GM19324 (cell line): ENCODE measurements around the gene PRKAA1.
"Not testable (repeated sequence)": the region's sequence is repeated elsewhere in the genome, so short reads cannot be mapped to it uniquely, and the experiment has no call there.

ENCODE experiments used
- ATAC-seq: cut with Tn5 transposase; IDR thresholded peaks from one replicate; pipeline ENCODE4 v1.9.1; 2021; ENCODE audit warnings: mild to moderate bottlenecking, moderate library complexity; ENCODE audit not compliant: unreplicated experiment, low FRiP score

The PRKAA1 gene

GRCh38 chr5:40826489-40827187 is 28.5 kb upstream of the PRKAA1 start:
- ATAC-seq = no peak

DNA sequence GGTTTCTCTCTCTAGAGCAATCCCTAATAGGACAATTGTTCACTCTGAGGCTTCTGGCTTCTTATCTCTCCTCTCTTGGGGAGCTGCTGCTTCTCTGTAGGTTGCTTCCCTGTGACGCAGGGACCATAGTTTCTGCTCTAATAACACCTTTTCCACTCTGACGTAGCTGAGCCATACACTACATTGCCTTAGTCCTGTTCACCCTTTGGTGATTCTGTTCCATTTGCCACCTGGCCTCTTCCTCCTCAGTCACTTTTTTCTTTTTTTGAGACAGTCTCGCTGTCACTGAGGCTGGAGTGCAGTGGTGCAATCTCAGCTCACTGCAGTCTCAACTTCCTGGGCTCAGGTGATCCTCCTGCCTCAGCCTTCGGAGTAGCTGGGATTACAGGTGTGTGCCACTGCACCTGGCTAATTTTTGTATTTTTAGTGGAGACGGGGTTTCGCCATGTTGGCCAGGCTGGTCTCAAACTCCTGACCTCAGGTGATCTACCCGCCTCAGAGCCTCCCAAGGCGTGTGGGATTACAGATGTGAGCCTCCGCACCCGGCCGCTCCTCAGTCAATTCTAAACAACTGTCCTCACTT is 27.4 kb upstream of the PRKAA1 start:
- ATAC-seq = not testable (repeated sequence)

DNA sequence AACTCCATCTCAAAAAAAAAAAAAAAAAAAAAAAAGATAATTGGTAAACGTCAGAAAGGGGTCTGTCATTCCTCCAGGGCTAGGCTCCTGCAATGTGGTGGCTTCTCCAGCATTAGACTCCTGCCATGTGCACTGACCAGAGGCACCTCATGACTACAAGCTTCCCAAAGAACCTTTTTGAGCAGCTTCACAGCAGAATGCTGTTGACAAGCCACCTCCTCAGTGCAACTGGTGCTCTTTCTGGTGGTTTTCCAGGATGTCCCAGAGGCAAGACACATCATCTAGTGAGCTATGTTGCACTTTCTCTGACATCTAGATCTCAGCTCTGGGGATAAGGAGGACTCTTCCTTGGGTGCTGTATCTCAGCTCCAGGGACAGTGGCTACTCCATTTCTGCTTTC is 25.3 kb upstream of the PRKAA1 start:
- no peak for ATAC-seq

- no peak for ATAC-seq
These were observed 15.6 kb upstream of the PRKAA1 start for GRCh38 chr5:40813698-40814281.

DNA sequence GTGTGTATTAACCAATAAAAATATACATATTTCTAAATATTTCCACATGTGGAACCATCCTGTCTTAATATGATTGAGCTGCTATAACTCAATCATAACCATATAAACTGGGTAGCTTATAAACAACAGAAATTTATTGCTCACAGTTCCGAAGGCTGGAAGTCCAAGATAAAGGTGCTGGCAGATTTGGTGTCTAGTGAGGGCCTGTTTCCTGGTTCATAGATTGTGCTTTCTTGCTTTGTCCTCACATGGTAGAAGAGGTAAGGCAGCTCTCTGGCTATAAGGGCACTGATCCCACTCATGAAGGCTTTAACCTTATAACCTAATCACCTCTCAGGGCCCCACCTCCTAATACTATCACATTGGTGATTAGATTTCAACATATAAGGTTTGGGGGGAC is 14.0 kb upstream of the PRKAA1 start:
- no peak for ATAC-seq

- ATAC-seq = no peak
These were observed 3.8 kb upstream of the PRKAA1 start for GRCh38 chr5:40801771-40802562.

DNA sequence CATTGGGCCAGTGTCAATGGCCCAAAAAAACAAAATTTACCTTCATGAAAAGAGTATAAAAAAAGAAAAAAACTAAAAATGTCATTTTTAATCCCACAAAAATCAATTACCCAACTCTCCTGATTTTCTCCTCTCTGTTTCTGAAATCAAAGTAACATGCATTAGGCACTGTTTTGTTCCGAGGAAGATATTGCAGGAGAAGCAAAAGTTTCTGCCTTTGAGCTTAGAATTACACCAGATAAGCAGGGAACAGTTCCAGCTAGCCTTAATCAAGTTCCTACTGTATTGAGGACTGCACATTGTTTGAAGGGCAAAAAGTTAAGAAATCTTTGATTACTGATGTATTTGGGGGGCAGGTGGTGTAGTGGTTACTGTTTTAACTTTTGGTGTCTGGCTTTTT is 1.1 kb upstream of the PRKAA1 start:
- no peak for ATAC-seq

DNA sequence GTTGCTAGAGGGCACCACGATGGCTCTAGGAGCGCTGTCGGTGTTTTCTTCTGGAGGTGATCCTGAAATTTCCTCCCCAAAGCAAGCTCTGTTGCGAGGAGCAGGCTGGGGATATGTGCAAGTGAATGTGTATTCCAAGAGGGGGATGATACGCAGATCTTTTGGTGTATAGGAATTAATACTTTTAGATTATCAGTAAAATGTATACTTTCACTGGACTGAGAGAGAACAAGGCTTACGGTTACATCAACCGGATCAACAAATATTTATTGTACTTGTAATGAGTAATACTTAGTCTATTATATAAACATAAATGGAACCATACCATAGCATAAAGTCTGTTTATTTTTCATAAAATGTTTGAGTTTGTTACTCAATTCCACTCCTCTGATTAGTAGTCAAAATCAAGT is 632 bp upstream of the PRKAA1 start:
- no peak for ATAC-seq

- ATAC-seq = peak; percentile 58
These were observed 732 bp downstream of the PRKAA1 start for GRCh38 chr5:40797273-40798011.

DNA sequence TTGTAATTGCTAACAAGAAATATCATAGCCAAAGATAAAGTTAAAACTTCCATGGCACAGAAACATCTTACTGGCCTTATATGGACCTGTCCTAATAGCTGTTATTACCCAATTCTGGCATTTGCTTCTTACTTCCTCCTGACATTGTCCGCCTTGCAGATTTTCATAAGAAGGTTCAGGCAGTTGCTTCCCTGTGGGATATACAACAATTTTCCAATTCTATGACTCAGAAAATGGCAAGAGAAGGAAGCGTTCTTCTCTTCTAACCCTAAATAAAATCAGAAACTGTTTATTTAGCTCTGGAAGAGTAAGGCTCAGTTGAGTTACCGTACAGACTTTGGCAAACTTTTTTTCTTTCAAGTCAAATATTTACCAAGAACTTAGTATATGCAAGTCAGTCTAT is 1.7 kb downstream of the PRKAA1 start:
- no peak for ATAC-seq

DNA sequence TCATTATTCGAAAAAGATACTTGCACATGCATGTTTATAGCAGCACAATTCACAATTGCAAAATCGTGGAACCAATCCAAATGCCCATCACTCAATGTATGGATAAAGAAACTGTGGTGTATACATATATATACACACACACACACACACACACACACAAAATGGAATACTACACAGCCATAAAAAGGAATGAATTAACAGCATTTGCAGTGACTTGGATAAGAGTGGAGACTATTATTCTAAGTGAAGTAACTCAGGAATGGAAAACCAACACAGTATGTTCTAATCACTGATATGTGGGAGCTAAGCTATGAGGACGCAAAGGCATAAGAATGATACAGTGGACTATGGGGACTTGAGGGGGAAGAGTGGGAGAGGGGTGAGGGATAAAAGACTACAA is 3.3 kb downstream of the PRKAA1 start:
- not testable (repeated sequence) for ATAC-seq

DNA sequence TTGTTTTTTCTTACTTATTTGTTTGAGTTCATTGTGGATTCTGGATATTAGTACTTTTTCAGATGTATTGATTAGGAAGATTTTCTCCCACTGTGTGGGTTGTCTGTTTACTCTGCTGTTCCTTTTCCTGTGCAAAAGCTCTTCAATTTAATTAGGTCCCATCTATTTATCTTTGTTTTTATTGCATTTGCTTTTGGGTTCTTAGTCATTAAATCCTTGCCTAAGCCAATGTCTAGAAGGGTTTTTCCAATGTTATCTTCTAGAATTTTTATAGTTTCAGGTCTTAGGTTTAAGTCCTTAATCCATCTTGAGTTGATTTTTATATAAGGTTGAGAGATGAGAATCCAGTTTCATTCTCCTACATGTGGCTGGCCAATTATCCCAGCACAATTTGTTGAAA is 3.8 kb downstream of the PRKAA1 start:
- ATAC-seq = not testable (repeated sequence)

- ATAC-seq = not testable (repeated sequence)
These were observed 5.5 kb downstream of the PRKAA1 start for GRCh38 chr5:40792691-40793090.

- no peak for ATAC-seq
These were observed 6.4 kb downstream of the PRKAA1 start for GRCh38 chr5:40791715-40792139.

DNA sequence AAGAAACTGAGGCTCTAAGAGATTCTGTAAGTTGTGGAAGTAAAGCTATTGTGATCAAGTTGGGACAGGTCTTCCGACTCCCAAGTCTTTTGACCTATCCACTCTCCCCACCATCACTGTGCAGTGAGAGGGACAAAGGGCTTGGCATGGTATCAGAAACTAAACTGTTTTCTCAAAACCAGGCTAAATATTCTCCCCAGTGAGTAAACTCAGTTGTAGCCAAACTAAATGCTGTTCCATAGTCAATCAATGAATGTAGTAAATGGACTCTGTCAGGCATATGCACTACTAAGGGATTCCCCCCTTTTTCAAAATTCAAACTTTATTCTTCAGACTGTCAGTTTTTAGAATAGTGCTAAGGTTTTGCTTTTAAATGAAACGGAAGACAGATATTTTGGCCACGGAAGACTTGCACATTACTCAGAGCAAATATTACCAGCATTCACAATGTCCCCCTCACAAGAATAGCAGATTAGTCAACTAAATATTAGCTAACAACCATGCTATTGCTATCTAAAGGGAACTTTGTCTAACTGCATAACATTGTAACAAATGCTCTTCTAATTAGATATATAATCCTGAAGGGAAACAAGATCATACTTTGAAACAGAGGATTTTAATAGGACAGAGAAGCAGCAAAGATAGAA is 7.1 kb downstream of the PRKAA1 start:
- no peak for ATAC-seq

DNA sequence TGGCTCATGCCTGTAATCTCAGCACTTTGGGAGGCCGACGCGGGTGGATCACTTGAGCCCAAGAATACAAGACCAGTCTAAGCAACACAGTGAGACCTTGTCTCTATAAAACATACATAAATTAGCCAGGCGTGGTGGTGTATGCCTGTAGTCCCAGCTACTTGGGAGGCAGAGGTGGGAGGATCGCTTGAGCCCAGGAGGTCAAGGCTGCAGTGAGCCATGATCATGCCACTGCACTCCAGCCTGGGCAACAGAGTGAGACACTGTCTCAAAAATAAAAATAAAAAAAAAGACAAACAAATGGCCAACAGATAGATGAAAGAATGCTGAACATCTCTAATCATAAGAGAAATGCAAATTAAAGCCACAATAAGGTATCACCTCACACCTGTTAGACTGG is 9.2 kb downstream of the PRKAA1 start:
- not testable (repeated sequence) for ATAC-seq

GRCh38 chr5:40787986-40788385 is 10.2 kb downstream of the PRKAA1 start:
- ATAC-seq = no peak

GRCh38 chr5:40786664-40787063 is 11.5 kb downstream of the PRKAA1 start:
- ATAC-seq = not testable (repeated sequence)

DNA sequence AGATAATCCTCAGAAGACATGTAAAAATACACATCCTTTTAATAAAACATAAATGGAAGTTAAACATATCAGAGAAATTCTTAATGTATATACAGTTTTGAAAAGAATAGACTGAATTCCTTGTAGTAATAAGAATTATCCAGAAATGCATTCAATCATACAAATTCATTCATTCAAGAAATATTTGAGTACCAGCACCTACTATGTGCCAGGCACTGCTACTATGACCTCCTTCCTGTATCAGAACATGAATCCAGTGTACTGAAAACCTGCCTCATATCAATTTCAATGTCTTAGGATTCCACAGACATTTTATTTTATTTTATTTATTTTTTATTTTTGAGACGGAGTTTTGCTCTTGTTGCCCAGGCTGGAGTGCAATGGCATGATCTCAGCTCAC is 13.3 kb downstream of the PRKAA1 start:
- no peak for ATAC-seq

DNA sequence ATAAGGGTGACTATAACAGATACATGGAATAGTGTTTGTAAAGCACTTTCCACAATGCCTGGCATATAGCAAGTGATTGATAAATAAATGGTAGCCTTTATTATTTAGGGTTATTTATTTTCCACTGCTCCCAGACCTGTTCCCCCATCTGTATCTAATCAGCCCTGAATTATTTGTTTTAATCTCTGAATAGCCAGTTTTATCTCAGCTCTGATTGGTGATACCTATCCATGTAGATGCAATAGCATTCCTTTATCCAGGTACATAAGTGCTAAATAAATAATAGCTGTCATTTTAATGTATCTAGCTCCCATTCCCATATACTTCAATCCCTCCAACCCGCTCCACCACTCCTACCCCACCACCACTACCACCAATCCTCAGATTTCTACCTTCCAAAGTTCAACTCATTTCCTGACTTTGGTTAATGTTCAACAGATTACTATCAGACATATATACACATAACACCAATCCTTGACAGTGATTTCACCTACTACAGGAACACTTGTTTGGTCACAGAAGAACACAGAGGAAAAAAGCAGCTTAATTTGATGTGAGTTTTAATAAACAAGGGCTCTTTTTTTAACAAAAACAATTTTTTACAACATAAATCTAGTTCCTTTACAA is 14.0 kb downstream of the PRKAA1 start:
- no peak for ATAC-seq
